Right lobe of liver (tissue), 6 donors: ENCODE results near the gene HGS. TPM values are rescaled to one million over a fixed set of nuclear protein-coding genes. Genes with fewer than 3 reads are reported as not detected.

ENCODE experiments used
- ATAC-seq, 4 donors: fragments of 200-7000 bp; cut with Tn5 transposase; one replicate each; pipeline ENCODE4 v1.9.1; 2020; ENCODE audit warnings: mild to moderate bottlenecking in 4 of 4, moderate library complexity in 4 of 4
- DNase-seq, 3 donors: peaks; one replicate each; pipeline ENCODE4 v3.0.0-alpha.2; 2020
- H3K27ac ChIP-seq, 3 donors: fragments of 200-600 bp; one replicate each; pipeline ENCODE4 v1.8.0; 2022
- H3K27me3 ChIP-seq, 2 donors: fragments of 200-600 bp; one replicate each; pipeline ENCODE4 v1.8.0; 2022
- H3K36me3 ChIP-seq, 4 donors: fragments of 200-600 bp; sonication (generic) in 1 of 4; one replicate each; pipeline versions ENCODE4 v1.5.1 to v1.8.0; 2017 to 2022; ENCODE audit warnings: control low read depth in 1 of 4
- H3K4me1 ChIP-seq, 4 donors: fragments of 200-600 bp; sonication (generic) in 1 of 4; one replicate each; pipeline versions ENCODE4 v1.5.1 to v1.8.0; 2017 to 2022; ENCODE audit warnings: control low read depth in 1 of 4
- H3K4me3 ChIP-seq, 3 donors: fragments of 200-600 bp; one replicate each; pipeline ENCODE4 v1.8.0; 2022
- H3K9me3 ChIP-seq, 4 donors: fragments of 200-600 bp; sonication (generic) in 1 of 4; one replicate each; pipeline versions ENCODE4 v1.5.1 to v1.8.0; 2017 to 2022; ENCODE audit warnings: control low read depth in 1 of 4
- CTCF ChIP-seq, 4 donors: fragments of 200-600 bp in 3 of 4; fragments of 450-650 bp in 1 of 4; IDR thresholded peaks; one replicate each; pipeline versions ENCODE4 v1.5.1 to v1.8.0; 2016 to 2022; ENCODE audit warnings: antibody characterized with exemption in 4 of 4, mild to moderate bottlenecking in 2 of 4
- POLR2A ChIP-seq: fragments of 450-650 bp; IDR thresholded peaks from one replicate; pipeline ENCODE4 v1.6.1; 2017; ENCODE audit warnings: antibody characterized with exemption, mild to moderate bottlenecking
- WGBS: methylation state at CpG from one replicate; pipeline ENCODE4 v1.1.6; 2018; ENCODE audit warnings: low coverage, low lambda C conversion rate; ENCODE audit not compliant: insufficient coverage; ENCODE audit errors: missing lambda C conversion rate; 5-methylcytosine and 5-hydroxymethylcytosine counted together
- intact Hi-C, 2 donors: fragments of 100-400 bp; cut with DNase I; formaldehyde crosslinking; loops; one replicate each; pipeline versions ENCODE4 v1.11.2 to v1.14.1; 2022
- total RNA-seq, 6 experiments: library from RNA; depleted of rRNA in 2 of 6; stranded (reverse); fragments of >200 nt in 2 of 6; fragmentation: NEBNext Ultra II Directional in 3 of 6; extraction: Animal tissue kit (Norgen Biotek cat#: 25700) in 3 of 6; gene quantifications; one replicate each; pipeline versions ENCODE4 v1.1.0 to v1.2.4, GENCODE V29; 2016 to 2023
- donor health status: DM: no; HTN: yes; CAD: no.
- donor health status: DM: no; HTN: no; CAD: no.
- donor health status: DM: no; HTN: no; CAD: no.
- donor health status: DM: no; HTN: yes; CAD: no.
- donor health status: DM: no; HTN: yes; CAD: no.

The HGS gene
- total RNA-seq, 6 experiments from 2014 or later, result 30.6 to 46.3 (median 37.3) TPM

- 80% methylated on average over 2 of the region's 9 CpGs for WGBS
- no peaks in the 10 kb centered on the region for H3K9me3 ChIP-seq
- no peaks in the 10 kb centered on the region for H3K36me3 ChIP-seq
- H3K4me1 ChIP-seq, result no peaks in the 10 kb centered on the region
- H3K27ac ChIP-seq, result no peak overlapping the region
- intact Hi-C loops, result no loop called here
- DNase-seq, result no peak
- H3K27me3 ChIP-seq, result peaks cover 0 to 11% of the 10 kb centered on the region in 2 donors
- no peak for TF ChIP-seq CTCF (IDR thresholded peaks at IDR 0.05)
- TF ChIP-seq POLR2A, result no peak
- H3K4me3 ChIP-seq, result no peak overlapping the region
- ATAC-seq, result no peak
Measured at GRCh38 chr17:81650951-81651350, 32.9 kb upstream of the HGS start.

- Histone ChIP-seq H3K27ac (no peak overlapping the region), H3K27me3 (peaks cover 0 to 11% of the 10 kb centered on the region in 2 donors), H3K36me3 (no peaks in the 10 kb centered on the region), H3K9me3 (no peaks in the 10 kb centered on the region), H3K4me3 (no peak overlapping the region), H3K4me1 (no peaks in the 10 kb centered on the region)
- WGBS, result no CpG with 5 or more reads among the region's 10 CpGs
- DNase-seq (no peak), ATAC-seq (no peak)
- TF ChIP-seq CTCF (IDR thresholded peaks at IDR 0.05) (no peak), POLR2A (no peak)
- intact Hi-C loops, result no loop called here
Measured at GRCh38 chr17:81651692-81652091, 32.1 kb upstream of the HGS start.

- DNase-seq (no peak), ATAC-seq (peak; percentile 8 to 41 (median 23))
- no peaks in the 10 kb centered on the region for H3K4me1 ChIP-seq
- 43% methylated on average over 8 of the region's 27 CpGs for WGBS
- peak overlapping the region in 1 of 3 donors; percentile 7 for H3K4me3 ChIP-seq
- intact Hi-C loops, result no loop called here
- H3K27me3 ChIP-seq, result peaks cover 0 to 8% of the 10 kb centered on the region in 2 donors
- no peak overlapping the region for H3K27ac ChIP-seq
- no peaks in the 10 kb centered on the region for H3K36me3 ChIP-seq
- H3K9me3 ChIP-seq, result no peaks in the 10 kb centered on the region
- TF ChIP-seq POLR2A (no peak), CTCF (IDR thresholded peaks at IDR 0.05) (no peak)
Measured at GRCh38 chr17:81652906-81653771, 30.7 kb upstream of the HGS start.

GRCh38 chr17:81655378-81656117 is 28.3 kb upstream of the HGS start:
- Histone ChIP-seq H3K9me3 (no peaks in the 10 kb centered on the region), H3K27me3 (no peaks in the 10 kb centered on the region), H3K36me3 (no peaks in the 10 kb centered on the region), H3K4me3 (no peak overlapping the region), H3K4me1 (no peaks in the 10 kb centered on the region), H3K27ac (no peak overlapping the region)
- TF ChIP-seq POLR2A (no peak), CTCF (IDR thresholded peaks at IDR 0.05) (no peak)
- DNase-seq, result no peak
- intact Hi-C loops, result no loop called here
- WGBS, result 30% methylated on average over 3 of the region's 18 CpGs
- ATAC-seq, result peak in 2 of 4 donors; percentile 31 to 35
